Panc1 (cell line): Measurements from ENCODE around the gene MYEOV.

ENCODE experiments used
- CTCF ChIP-seq: fragments of 450-650 bp; IDR thresholded peaks from 2 replicates; pipeline ENCODE4 v1.5.1; 2017; ENCODE audit warnings: mild to moderate bottlenecking
- POLR2AphosphoS5 ChIP-seq: IDR thresholded peaks from 2 replicates; pipeline ENCODE4 v1.6.1; 2012; ENCODE audit warnings: mild to moderate bottlenecking, low read depth, low read length, moderate library complexity
- SIN3A ChIP-seq: IDR thresholded peaks from 2 replicates; pipeline ENCODE4 v1.6.1; 2012; ENCODE audit warnings: low read depth, mild to moderate bottlenecking, low read length, moderate library complexity, borderline replicate concordance; ENCODE audit not compliant: insufficient read depth
- TCF7L2 ChIP-seq: IDR thresholded peaks from 2 replicates; pipeline ENCODE4 v1.6.1; 2011; ENCODE audit warnings: mild to moderate bottlenecking, low read depth, low read length, inconsistent platforms
- TF ChIP-seq, protein P1 (sequence below), 2 experiments: IDR thresholded peaks; 2 replicates each; pipeline ENCODE4 v1.6.1; 2011 to 2012; ENCODE audit warnings: low read depth in 2 of 2, control low read depth in 1 of 2, low read length in 1 of 2, mild to moderate bottlenecking in 1 of 2, moderate library complexity in 1 of 2; ENCODE audit not compliant: insufficient read depth in 1 of 2

GRCh38 chr11:69263736-69264052 lies 30.3 kb upstream of the MYEOV start:
- TF ChIP-seq POLR2AphosphoS5 (no peak), SIN3A (no peak), CTCF (no peak), TCF7L2 (no peak)
- TF ChIP-seq, protein P1, sequence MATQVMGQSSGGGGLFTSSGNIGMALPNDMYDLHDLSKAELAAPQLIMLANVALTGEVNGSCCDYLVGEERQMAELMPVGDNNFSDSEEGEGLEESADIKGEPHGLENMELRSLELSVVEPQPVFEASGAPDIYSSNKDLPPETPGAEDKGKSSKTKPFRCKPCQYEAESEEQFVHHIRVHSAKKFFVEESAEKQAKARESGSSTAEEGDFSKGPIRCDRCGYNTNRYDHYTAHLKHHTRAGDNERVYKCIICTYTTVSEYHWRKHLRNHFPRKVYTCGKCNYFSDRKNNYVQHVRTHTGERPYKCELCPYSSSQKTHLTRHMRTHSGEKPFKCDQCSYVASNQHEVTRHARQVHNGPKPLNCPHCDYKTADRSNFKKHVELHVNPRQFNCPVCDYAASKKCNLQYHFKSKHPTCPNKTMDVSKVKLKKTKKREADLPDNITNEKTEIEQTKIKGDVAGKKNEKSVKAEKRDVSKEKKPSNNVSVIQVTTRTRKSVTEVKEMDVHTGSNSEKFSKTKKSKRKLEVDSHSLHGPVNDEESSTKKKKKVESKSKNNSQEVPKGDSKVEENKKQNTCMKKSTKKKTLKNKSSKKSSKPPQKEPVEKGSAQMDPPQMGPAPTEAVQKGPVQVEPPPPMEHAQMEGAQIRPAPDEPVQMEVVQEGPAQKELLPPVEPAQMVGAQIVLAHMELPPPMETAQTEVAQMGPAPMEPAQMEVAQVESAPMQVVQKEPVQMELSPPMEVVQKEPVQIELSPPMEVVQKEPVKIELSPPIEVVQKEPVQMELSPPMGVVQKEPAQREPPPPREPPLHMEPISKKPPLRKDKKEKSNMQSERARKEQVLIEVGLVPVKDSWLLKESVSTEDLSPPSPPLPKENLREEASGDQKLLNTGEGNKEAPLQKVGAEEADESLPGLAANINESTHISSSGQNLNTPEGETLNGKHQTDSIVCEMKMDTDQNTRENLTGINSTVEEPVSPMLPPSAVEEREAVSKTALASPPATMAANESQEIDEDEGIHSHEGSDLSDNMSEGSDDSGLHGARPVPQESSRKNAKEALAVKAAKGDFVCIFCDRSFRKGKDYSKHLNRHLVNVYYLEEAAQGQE (IDR thresholded peaks at IDR 0.05; ENCODE audit: insufficient read depth in 1 of 2, low read depth in 2 of 2, low read length in 1 of 2): no peak
